ENCODE data around the gene MAP3K21.

Gene MAP3K21

GRCh38 chr1:233326811-233327650 lies 493 bp upstream of the MAP3K21 start:
- peak; percentile 66 for DNase-seq (ENCODE audit: low read depth)

DNA sequence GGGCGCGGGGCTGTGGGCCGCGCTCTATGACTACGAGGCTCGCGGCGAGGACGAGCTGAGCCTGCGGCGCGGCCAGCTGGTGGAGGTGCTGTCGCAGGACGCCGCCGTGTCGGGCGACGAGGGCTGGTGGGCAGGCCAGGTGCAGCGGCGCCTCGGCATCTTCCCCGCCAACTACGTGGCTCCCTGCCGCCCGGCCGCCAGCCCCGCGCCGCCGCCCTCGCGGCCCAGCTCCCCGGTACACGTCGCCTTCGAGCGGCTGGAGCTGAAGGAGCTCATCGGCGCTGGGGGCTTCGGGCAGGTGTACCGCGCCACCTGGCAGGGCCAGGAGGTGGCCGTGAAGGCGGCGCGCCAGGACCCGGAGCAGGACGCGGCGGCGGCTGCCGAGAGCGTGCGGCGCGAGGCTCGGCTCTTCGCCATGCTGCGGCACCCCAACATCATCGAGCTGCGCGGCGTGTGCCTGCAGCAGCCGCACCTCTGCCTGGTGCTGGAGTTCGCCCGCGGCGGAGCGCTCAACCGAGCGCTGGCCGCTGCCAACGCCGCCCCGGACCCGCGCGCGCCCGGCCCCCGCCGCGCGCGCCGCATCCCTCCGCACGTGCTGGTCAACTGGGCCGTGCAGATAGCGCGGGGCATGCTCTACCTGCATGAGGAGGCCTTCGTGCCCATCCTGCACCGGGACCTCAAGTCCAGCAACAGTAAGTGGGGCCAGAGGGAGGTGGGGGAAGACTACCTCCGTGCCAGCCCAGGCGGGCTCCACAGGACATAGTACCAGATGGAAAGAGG lies 808 bp downstream of the MAP3K21 start:
- peak; percentile 17 for DNase-seq (ENCODE audit: low read depth)

GRCh38 chr1:233331676-233332519 lies 4.4 kb downstream of the MAP3K21 start:
- DNase-seq (ENCODE audit: low read depth), result no peak

DNA sequence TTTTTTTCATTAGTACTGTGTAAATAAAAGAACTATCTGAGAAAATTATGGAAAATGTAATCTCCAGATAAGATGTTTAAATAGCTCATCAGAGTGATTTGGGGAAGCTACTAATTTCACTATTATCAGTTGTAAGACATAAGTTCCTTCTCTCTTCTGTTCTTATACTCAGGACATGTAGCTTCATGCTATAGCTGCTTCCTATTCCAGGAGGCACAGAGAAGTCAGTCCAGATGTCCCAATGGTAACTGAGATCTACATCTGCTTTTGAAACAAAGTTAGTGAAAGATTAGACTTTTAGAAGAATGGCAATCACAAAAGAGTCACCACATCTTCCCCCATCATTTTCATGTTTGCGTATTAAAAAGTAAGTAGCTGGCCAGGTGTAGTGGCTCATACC lies 5.6 kb downstream of the MAP3K21 start:
- DNase-seq (ENCODE audit: low read depth), result no peak

GRCh38 chr1:233334092-233334491 lies 6.6 kb downstream of the MAP3K21 start:
- no peak for DNase-seq (ENCODE audit: low read depth)

- DNase-seq (ENCODE audit: low read depth), result no peak
Measured at GRCh38 chr1:233336554-233337456, 9.3 kb downstream of the MAP3K21 start.

DNA sequence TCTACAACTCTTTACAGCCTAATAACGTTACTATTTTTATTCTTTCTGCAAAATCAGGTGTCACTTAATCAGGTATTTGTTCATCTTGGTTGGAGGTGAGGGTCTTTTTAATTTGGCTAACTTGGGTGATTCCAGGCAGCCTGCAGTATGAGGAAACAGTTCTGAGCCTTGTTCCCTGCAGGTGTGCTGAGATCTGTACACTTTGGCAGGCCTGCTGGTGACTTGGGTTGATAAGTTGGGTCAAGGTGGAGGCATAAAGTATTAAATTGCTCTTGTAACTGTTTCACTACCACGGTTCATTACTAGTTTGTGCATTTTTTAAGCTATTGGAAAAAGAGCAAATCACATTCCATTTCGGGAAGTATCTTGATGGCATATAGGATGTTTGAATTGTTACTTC lies 10.0 kb downstream of the MAP3K21 start:
- no peak for DNase-seq (ENCODE audit: low read depth)

- DNase-seq (ENCODE audit: low read depth), result no peak
Measured at GRCh38 chr1:233338102-233338501, 10.6 kb downstream of the MAP3K21 start.

DNA sequence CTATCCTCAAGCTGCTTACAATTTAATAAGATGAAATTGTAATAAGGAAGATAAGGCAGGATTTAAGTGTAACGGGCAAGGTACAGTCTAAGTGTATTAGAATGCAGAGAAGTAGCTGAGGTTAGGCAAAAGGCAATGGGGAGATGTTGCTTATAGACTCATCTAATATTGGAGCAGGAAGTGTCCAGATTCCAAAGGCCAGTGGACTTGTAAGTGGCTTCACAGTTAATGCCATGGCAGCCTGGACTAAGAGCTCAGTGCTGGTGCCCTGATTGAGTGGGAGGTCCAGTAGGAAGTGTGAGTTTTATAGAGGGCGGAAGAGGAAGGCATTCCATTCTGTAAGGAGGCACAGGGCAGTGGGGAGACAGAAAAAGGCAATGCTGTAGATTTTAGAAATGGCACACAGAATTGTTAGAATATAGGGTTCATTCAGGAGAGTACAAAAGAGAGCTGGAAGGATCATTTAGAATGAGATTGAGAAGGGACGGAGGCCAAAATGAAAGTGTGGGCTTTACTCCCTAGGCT lies 12.6 kb downstream of the MAP3K21 start:
- no peak for DNase-seq (ENCODE audit: low read depth)

- no peak for DNase-seq (ENCODE audit: low read depth)
Measured at GRCh38 chr1:233340966-233341516, 13.5 kb downstream of the MAP3K21 start.

GRCh38 chr1:233342086-233342485 lies 14.6 kb downstream of the MAP3K21 start:
- DNase-seq (ENCODE audit: low read depth), result no peak

- no peak for DNase-seq (ENCODE audit: low read depth)
Measured at GRCh38 chr1:233343262-233343661, 15.7 kb downstream of the MAP3K21 start.

DNA sequence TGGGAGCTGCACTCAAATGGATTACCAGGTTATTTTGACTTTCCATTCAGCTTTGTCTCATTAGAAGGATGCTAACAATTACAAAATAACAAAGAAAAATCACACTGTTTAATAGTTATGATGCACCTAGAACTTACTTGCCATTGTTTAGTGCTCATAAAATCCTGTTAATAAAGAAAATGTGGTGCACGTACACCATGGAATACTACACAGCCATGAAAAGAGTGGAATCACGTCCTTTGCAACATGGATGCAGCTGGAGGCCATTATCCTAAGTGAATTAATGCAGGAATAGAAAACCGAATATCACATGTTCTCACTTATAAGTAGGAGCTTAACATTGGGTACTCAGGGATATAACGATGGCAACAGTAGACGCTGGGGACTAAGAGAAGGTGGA lies 19.8 kb downstream of the MAP3K21 start:
- no peak for DNase-seq (ENCODE audit: low read depth)

- DNase-seq (ENCODE audit: low read depth), result no peak
Measured at GRCh38 chr1:233349137-233349536, 21.6 kb downstream of the MAP3K21 start.

GRCh38 chr1:233354983-233355382 lies 27.5 kb downstream of the MAP3K21 start:
- no peak for DNase-seq (ENCODE audit: low read depth)

- no peak for DNase-seq (ENCODE audit: low read depth)
Measured at GRCh38 chr1:233355841-233356704, 28.5 kb downstream of the MAP3K21 start.

DNA sequence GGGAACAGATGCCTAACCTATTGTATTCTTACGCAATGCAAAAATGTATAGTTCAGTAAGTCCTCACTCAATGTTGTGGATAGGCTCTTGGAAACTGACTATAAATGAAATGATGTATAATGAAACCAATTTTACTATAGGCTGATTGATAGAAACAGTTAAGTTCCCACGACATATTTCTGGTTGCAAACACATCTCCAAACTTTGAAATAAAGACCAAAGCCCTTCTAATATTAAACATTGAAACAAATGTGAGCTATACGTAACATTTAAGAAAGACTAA lies 29.1 kb downstream of the MAP3K21 start:
- DNase-seq (ENCODE audit: low read depth), result no peak

DNA sequence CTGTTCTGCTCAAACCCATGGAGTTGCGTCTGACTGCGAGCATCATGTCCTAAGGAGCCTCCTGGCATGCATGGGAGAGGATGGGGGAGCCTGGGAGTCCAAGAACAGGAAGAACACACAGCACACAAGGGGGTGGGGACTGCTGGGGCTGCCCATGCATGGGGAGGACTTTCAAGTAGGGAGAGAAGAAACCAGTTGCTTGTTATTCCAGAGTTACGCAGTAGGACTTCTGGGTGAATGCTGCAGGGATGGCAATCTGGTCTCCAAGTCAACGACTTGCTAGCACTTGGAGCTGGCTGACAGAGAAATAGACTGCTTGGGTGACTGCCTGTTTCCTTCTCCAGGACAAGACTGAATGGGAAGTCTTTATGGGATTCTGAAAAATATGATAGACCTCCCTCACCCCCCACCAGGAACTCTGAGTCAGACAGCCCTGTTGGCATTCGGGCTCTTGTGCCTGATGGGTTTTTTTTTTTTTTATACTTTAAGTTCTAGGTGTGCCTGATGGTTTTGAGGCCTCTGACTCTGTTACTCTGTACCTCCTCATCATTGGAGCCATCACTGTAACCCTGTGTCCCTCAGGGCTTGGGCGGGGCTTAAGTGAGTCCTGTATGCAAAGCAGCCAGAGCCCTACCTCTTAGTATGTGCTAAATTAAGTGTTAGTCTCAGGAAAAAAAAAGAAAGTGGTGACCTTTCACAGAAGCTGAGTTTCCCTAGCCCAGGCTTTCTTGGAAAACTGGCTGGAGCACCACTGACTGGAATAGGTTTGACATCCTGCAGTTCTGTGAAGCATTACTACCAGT lies 30.3 kb downstream of the MAP3K21 start:
- no peak for DNase-seq (ENCODE audit: low read depth)

- no peak for DNase-seq (ENCODE audit: low read depth)
Measured at GRCh38 chr1:233359431-233359830, 31.9 kb downstream of the MAP3K21 start.

Measured in ELR (cell line).